Breast epithelium (tissue), 3 donors: ENCODE measurements around the gene CARS2.
"Not testable (repeated sequence)": the region's sequence is repeated elsewhere in the genome, so short reads cannot be mapped to it uniquely, and the experiment has no call there.

Source experiments
- CTCF ChIP-seq, 3 donors: fragments of 450-650 bp; IDR thresholded peaks; one replicate each; pipeline ENCODE4 v1.5.1; 2016 to 2017; ENCODE audit warnings: antibody characterized with exemption in 3 of 3, mild to moderate bottlenecking in 3 of 3, moderate library complexity in 3 of 3
- POLR2A ChIP-seq: fragments of 450-650 bp; IDR thresholded peaks from one replicate; pipeline ENCODE4 v1.6.1; 2016; ENCODE audit warnings: antibody characterized with exemption, mild to moderate bottlenecking, moderate library complexity
- POLR2AphosphoS5 ChIP-seq, 3 donors: sonication (generic); formaldehyde crosslinking; IDR thresholded peaks; one replicate each; pipeline ENCODE4 v1.6.1; 2017; ENCODE audit warnings: antibody characterized with exemption in 3 of 3

- TF ChIP-seq CTCF (IDR thresholded peaks at IDR 0.05); POLR2AphosphoS5 (IDR thresholded peaks at IDR 0.05); POLR2A: not testable (repeated sequence)
These were observed 36.1 kb downstream of the CARS2 start for GRCh38 chr13:110669814-110670213.
